BE2C (cell line): ENCODE data around the gene ULK1.
A peak's percentile ranks its signal among the peaks of the same experiment; 100 is the strongest.

Source experiments
- DNase-seq: peaks from one replicate; pipeline ENCODE4 v3.0.0-alpha.2; 2020
- H3K27me3 ChIP-seq: fragments of 250-450 bp; sonication (Bioruptor Pico); 2 replicates; pipeline ENCODE4 v1.5.1; 2020; ENCODE audit warnings: mild to moderate bottlenecking
- H3K36me3 ChIP-seq: fragments of 250-450 bp; sonication (Bioruptor Pico); 2 replicates; pipeline ENCODE4 v1.5.1; 2020; ENCODE audit warnings: mild to moderate bottlenecking
- H3K4me1 ChIP-seq: fragments of 250-450 bp; sonication (Bioruptor Pico); 2 replicates; pipeline ENCODE4 v1.5.1; 2020
- H3K4me3 ChIP-seq: 2 replicates; pipeline ENCODE4 v1.5.1; 2011; ENCODE audit warnings: low read depth, low read length
- H3K9me3 ChIP-seq: fragments of 250-450 bp; sonication (Bioruptor Pico); 2 replicates; pipeline ENCODE4 v1.5.1; 2020
- CTCF ChIP-seq: IDR thresholded peaks from 2 replicates; pipeline ENCODE4 v1.5.1; 2012; ENCODE audit warnings: mild to moderate bottlenecking, low read depth, low read length

The ULK1 gene

DNA sequence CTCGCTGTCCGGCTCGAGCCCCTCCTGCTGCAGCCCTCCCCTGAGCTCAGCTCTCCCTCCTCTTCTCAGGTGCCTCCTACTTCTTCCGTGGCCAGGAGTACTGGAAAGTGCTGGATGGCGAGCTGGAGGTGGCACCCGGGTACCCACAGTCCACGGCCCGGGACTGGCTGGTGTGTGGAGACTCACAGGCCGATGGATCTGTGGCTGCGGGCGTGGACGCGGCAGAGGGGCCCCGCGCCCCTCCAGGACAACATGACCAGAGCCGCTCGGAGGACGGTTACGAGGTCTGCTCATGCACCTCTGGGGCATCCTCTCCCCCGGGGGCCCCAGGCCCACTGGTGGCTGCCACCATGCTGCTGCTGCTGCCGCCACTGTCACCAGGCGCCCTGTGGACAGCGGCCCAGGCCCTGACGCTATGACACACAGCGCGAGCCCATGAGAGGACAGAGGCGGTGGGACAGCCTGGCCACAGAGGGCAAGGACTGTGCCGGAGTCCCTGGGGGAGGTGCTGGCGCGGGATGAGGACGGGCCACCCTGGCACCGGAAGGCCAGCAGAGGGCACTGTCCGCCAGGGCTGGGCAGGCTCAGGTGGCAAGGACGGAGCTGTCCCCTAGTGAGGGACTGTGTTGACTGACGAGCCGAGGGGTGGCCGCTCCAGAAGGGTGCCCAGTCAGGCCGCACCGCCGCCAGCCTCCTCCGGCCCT is 43.4 kb upstream of the ULK1 start:
- no peaks in the 10 kb centered on the region for H3K27me3 ChIP-seq

DNA sequence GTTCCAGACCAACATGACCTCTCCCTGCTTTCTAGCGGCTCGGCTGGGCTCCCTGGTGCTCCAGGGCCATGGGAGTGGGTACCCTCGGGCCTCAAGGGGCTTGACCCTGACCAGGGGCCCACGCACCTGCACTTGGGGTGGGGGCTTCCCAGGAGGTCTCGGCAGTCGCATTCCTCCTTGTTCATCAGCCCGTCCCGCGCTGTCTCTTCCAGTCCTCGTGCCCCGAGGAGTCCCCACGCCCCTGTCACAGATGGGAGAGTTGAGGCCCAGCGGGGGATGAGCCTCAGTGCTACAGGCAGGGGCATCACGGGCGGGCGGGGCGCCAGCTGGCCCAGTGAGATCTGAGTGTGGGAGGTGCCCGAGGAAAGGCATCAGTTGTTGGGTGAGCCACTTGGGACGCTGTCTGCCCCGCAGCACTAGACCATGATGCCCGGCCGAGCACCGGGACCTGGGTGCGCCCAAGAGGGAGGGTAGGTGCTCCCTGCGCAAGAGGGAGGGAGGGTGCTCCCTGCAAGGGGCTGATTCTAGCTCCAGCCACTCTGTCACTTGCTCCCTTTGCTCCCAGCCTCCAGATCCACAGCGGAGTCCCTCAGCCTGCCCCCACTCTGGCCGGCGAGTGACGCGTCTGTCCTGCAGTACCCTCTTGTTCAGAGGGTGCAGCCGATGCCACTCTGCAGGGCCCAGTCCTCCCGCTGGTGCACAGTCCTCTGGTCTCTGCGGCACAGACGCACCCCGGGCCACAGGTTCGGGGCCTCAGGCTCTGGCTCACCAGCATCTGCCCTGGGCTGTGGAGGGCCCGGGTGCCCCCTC is 42.5 kb upstream of the ULK1 start:
- H3K4me3 ChIP-seq: no peak overlapping the region
- H3K36me3 ChIP-seq: no peaks in the 10 kb centered on the region
- H3K9me3 ChIP-seq: no peaks in the 10 kb centered on the region
- H3K4me1 ChIP-seq: no peaks in the 10 kb centered on the region
- no peak for TF ChIP-seq CTCF
- no peaks in the 10 kb centered on the region for H3K27me3 ChIP-seq
- DNase-seq: peak; percentile 8

More for the DNA sequence above, 43.4 kb upstream of the ULK1 start:
- DNase-seq: no peak
- H3K4me1 ChIP-seq: no peaks in the 10 kb centered on the region
- no peaks in the 10 kb centered on the region for H3K9me3 ChIP-seq
- TF ChIP-seq CTCF: no peak
- no peaks in the 10 kb centered on the region for H3K36me3 ChIP-seq
- no peak overlapping the region for H3K4me3 ChIP-seq

DNA sequence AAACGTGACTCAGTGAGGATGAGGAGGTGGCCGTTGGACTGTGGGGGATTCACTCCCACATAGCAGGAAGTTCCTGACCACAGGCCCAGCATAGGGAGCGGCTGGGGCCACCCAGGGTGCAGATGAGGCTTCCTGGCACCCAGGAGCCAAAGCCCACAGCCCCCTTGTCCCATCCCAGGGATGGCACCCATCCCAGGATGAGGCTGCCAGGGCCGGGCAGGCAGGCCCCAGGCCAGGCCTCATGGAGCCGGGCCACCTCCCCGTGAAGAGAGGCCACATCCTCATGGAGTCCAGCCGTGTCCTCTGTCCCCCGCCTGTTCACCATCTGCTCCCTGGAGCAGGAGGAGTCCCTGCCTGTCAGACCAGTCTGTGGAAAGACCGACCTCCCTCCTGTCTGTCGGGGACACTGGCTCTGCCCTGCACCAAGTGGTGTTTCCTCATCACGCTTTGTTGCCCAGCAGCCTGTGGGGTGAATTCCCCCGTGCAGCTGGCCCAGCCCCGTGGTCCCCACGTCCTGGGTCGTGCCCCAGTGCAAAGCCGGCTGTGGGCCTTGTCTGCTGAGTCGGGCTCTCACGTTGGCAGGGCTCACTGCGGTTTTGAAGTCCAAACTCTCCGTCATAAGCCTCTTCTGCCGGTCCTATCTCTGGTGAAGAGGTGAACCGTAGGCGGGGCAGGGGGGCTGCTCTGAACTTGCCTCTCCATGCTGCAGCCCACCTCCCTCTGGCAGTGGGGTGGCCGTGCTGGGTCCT is 41.7 kb upstream of the ULK1 start:
- H3K4me1 ChIP-seq: no peaks in the 10 kb centered on the region
- H3K36me3 ChIP-seq: no peaks in the 10 kb centered on the region
- no peak for TF ChIP-seq CTCF
- no peak overlapping the region for H3K4me3 ChIP-seq
- no peaks in the 10 kb centered on the region for H3K27me3 ChIP-seq
- DNase-seq: peak; percentile 12
- H3K9me3 ChIP-seq: no peaks in the 10 kb centered on the region

GRCh38 chr12:131853832-131854797 is 40.3 kb upstream of the ULK1 start:
- DNase-seq: no peak
- TF ChIP-seq CTCF: no peak
- no peaks in the 10 kb centered on the region for H3K27me3 ChIP-seq

GRCh38 chr12:131854861-131855476 is 39.5 kb upstream of the ULK1 start:
- H3K36me3 ChIP-seq: no peaks in the 10 kb centered on the region
- H3K27me3 ChIP-seq: no peaks in the 10 kb centered on the region
- no peak overlapping the region for H3K4me3 ChIP-seq
- no peak for DNase-seq
- TF ChIP-seq CTCF: no peak
- no peaks in the 10 kb centered on the region for H3K4me1 ChIP-seq
- H3K9me3 ChIP-seq: no peaks in the 10 kb centered on the region

More at GRCh38 chr12:131853832-131854797, 40.3 kb upstream of the ULK1 start:
- no peak overlapping the region for H3K4me3 ChIP-seq
- no peaks in the 10 kb centered on the region for H3K36me3 ChIP-seq
- H3K4me1 ChIP-seq: no peaks in the 10 kb centered on the region
- H3K9me3 ChIP-seq: no peaks in the 10 kb centered on the region
